ENCODE measurements around the gene CCNT1. TPM values are rescaled to one million over a fixed set of nuclear protein-coding genes. Genes with fewer than 3 reads are reported as not detected.

Gene CCNT1
- total RNA-seq (2014; rRNA removed; shearing (Covaris generic)) (28.7 and 33.6 TPM in 2 replicates), polyA plus RNA-seq (2016; fragmentation: Nextera tagmentation; extraction: Ambion mirVana) (9.3 and 12.8 TPM in 2 replicates)
- long read RNA-seq, full-length matches to known transcripts = 1 of 7 reads
- long read RNA-seq, partial matches to known transcripts = 1 of 7 reads
- long read RNA-seq, other reads (novel, unspliced or antisense) = 5 of 7 reads

GRCh38 chr12:48716493-48717251, at the start of gene CCNT1:
TSS of gene CCNT1 (minus strand) at chr12:48716707. CDS start at chr12:48716675, 32 bp downstream.
- Histone ChIP-seq H3F3A (replicated peaks; ENCODE audit: low read depth) (0 out of 2 replicates have a peak, but pooled peaks cover 5% of the 10 kb centered on the region), H3K4me3 (peak within 1 kb of the TSS; percentile 78), H3K27me3 (ENCODE audit: insufficient read depth) (no peaks in the 10 kb centered on the region), H3K27ac (ENCODE audit: low read depth) (peak within 1 kb of the TSS; percentile 96), H3K79me2 (replicated peaks; ENCODE audit: insufficient read depth) (peaks cover 47% of the 10 kb centered on the region), H3K36me3 (ENCODE audit: insufficient read depth) (peaks cover 12% of the 10 kb centered on the region; the same call in 1 of the 2 replicates), H3K4me2 (peak within 1 kb of the TSS; percentile 91), H2AFZ (peak within 1 kb of the TSS; percentile 48; the same call in 1 of the 2 replicates), H4K20me1 (replicated peaks; ENCODE audit: insufficient read depth) (peaks cover 16% of the 10 kb centered on the region; the same call in 1 of the 2 replicates), H3K4me1 (ENCODE audit: insufficient read depth) (no peaks in the 10 kb centered on the region; the same call in 1 of the 2 replicates), H3K9me2 (ENCODE audit: insufficient read depth) (no peaks in the 10 kb centered on the region)
- H3K9me3 Mint-ChIP-seq = peaks cover 26% of the 10 kb centered on the region
- no peak for TF ChIP-seq EZH2 (IDR thresholded peaks at IDR 0.05; ENCODE audit: low read depth, unreplicated experiment)
- TF ChIP-seq CTCF (conservative IDR thresholded peaks at IDR 0.05; ENCODE audit: low read depth in 2 of 2) = peak in 1 of 2 experiments; percentile 19; a peak in 1 of 4 replicates
- peak; percentile 90 for TF ChIP-seq ETS1 (IDR thresholded peaks at IDR 0.05)
- TF ChIP-seq NANOG (IDR thresholded peaks at IDR 0.05; ENCODE audit: borderline replicate concordance) = no peak
- TF ChIP-seq JUNB (IDR thresholded peaks at IDR 0.05; ENCODE audit: unreplicated experiment) = no peak
- TF ChIP-seq EZH2phosphoT487 (IDR thresholded peaks at IDR 0.05; ENCODE audit: unreplicated experiment) = no peak
- peak; percentile 95 for TF ChIP-seq POLR2AphosphoS5 (IDR thresholded peaks at IDR 0.05; ENCODE audit: low read depth)
- TF ChIP-seq ZNF114 (CRISPR knock-in tag; IDR thresholded peaks at IDR 0.05) = no peak
- peak; percentile 95 for TF ChIP-seq CREB1 (CRISPR knock-in tag; IDR thresholded peaks at IDR 0.05; ENCODE audit: low read depth)
- peak within 1 kb of the TSS; percentile 99 for H3K27ac Mint-ChIP-seq
- peaks cover 12% of the 10 kb centered on the region for H3K4me1 Mint-ChIP-seq
- peak; percentile 98 for ATAC-seq
- DNase-seq (ENCODE audit: low spot score) = peak; percentile 100
- H3K4me3 Mint-ChIP-seq = peak within 1 kb of the TSS; percentile 97
- H3K36me3 Mint-ChIP-seq (ENCODE audit: low read depth) = peaks cover 60% of the 10 kb centered on the region
- H3K27me3 Mint-ChIP-seq (ENCODE audit: insufficient read depth, low read depth, poor library complexity) = peaks cover 14% of the 10 kb centered on the region

GRCh38 chr12:48765753-48766162, 49.3 kb upstream of the CCNT1 start:
- Histone ChIP-seq H3K4me1 (ENCODE audit: insufficient read depth) (peaks cover 7% of the 10 kb centered on the region), H3K9me2 (ENCODE audit: insufficient read depth) (no peaks in the 10 kb centered on the region), H3F3A (replicated peaks; ENCODE audit: low read depth) (no peaks in the 10 kb centered on the region), H3K4me2 (no peak overlapping the region), H3K36me3 (ENCODE audit: insufficient read depth) (no peaks in the 10 kb centered on the region), H4K20me1 (replicated peaks; ENCODE audit: insufficient read depth) (no peaks in the 10 kb centered on the region), H3K27ac (ENCODE audit: low read depth) (no peak overlapping the region), H3K4me3 (no peak overlapping the region), H3K79me2 (replicated peaks; ENCODE audit: insufficient read depth) (no peaks in the 10 kb centered on the region), H2AFZ (no peak overlapping the region), H3K27me3 (ENCODE audit: insufficient read depth) (no peaks in the 10 kb centered on the region)
- Mint-ChIP-seq H3K27ac (no peak overlapping the region), H3K9me3 (no peaks in the 10 kb centered on the region; the same call in 2 of the 3 replicates), H3K27me3 (ENCODE audit: insufficient read depth, low read depth, poor library complexity) (peaks cover 7% of the 10 kb centered on the region), H3K4me1 (peaks cover 18% of the 10 kb centered on the region), H3K4me3 (no peak overlapping the region), H3K36me3 (ENCODE audit: low read depth) (peaks cover 8% of the 10 kb centered on the region; the same call in 1 of the 3 replicates)
- TF ChIP-seq EZH2phosphoT487 (IDR thresholded peaks at IDR 0.05; ENCODE audit: unreplicated experiment) = no peak
- TF ChIP-seq ZNF331 (CRISPR knock-in tag; IDR thresholded peaks at IDR 0.05; ENCODE audit: low read depth) = no peak
- TF ChIP-seq STAT1 (IDR thresholded peaks at IDR 0.05; ENCODE audit: unreplicated experiment) = no peak
- ATAC-seq = no peak
- no peak for DNase-seq (ENCODE audit: low spot score)

Measured in GM23338 (cell line).